ENCODE measurements around the gene LRRC41.

- TF ChIP-seq CTCF (IDR thresholded peaks at IDR 0.05 in 2 of 3, conservative IDR thresholded peaks at IDR 0.05 in 1 of 3; ENCODE audit: borderline replicate concordance in 1 of 3, insufficient read depth in 1 of 3, low read depth in 2 of 3, low read length in 2 of 3) = no peak
- TF ChIP-seq SP1 (IDR thresholded peaks at IDR 0.05; ENCODE audit: low read depth) = no peak
- TF ChIP-seq EZH2 (IDR thresholded peaks at IDR 0.05) = no peak
- no peak for TF ChIP-seq TCF7L2 (IDR thresholded peaks at IDR 0.05; ENCODE audit: borderline replicate concordance, extremely low read depth, insufficient read depth, insufficient read length)
- TF ChIP-seq EZH2phosphoT487 (IDR thresholded peaks at IDR 0.05; ENCODE audit: borderline replicate concordance) = no peak
- TF ChIP-seq SIN3A (IDR thresholded peaks at IDR 0.05; ENCODE audit: low read depth) = no peak
- TF ChIP-seq POLR2AphosphoS5 (IDR thresholded peaks at IDR 0.05; ENCODE audit: low read depth, low read length) = no peak
- TF ChIP-seq POLR2A (IDR thresholded peaks at IDR 0.05; ENCODE audit: borderline replicate concordance, extremely low read depth, insufficient read depth, insufficient read length) = no peak
- TF ChIP-seq FOSL1 (IDR thresholded peaks at IDR 0.05; ENCODE audit: low read depth) = no peak
- no peak for TF ChIP-seq CBX3 (IDR thresholded peaks at IDR 0.05; ENCODE audit: low read depth)
Observed at GRCh38 chr1:46309401-46310159, 6.2 kb upstream of the LRRC41 start.
